Parathyroid adenoma (tissue), 2 donors: ENCODE measurements around the gene KCTD1.

Experiments used
- H2AFZ ChIP-seq: fragments of 300-600 bp; sonication (generic); one replicate; pipeline ENCODE4 v1.7.0; 2017; ENCODE audit warnings: antibody characterized with exemption, mild to moderate bottlenecking
- H3K27ac ChIP-seq: fragments of 300-600 bp; sonication (generic); one replicate; pipeline ENCODE4 v1.7.0; 2017
- H3K27me3 ChIP-seq: fragments of 300-600 bp; sonication (generic); one replicate; pipeline ENCODE4 v1.7.0; 2017; ENCODE audit warnings: low read length; ENCODE audit not compliant: control insufficient read depth, insufficient read depth
- H3K36me3 ChIP-seq: fragments of 300-600 bp; sonication (generic); one replicate; pipeline ENCODE4 v1.7.0; 2017; ENCODE audit warnings: low read length; ENCODE audit not compliant: control insufficient read depth, insufficient read depth
- H3K4me1 ChIP-seq: fragments of 300-600 bp; sonication (generic); one replicate; pipeline ENCODE4 v1.7.0; 2017; ENCODE audit warnings: control low read depth
- H3K4me2 ChIP-seq: fragments of 300-600 bp; sonication (generic); one replicate; pipeline ENCODE4 v1.7.0; 2017; ENCODE audit warnings: low read length
- H3K4me3 ChIP-seq: fragments of 300-600 bp; sonication (generic); one replicate; pipeline ENCODE4 v1.7.0; 2017; ENCODE audit warnings: low read depth, low read length
- H3K79me2 ChIP-seq: fragments of 300-600 bp; sonication (generic); one replicate; pipeline ENCODE4 v1.7.0; 2017; ENCODE audit warnings: control low read depth
- H3K9ac ChIP-seq: fragments of 300-600 bp; sonication (generic); one replicate; pipeline ENCODE4 v1.7.0; 2017; ENCODE audit warnings: mild to moderate bottlenecking
- H3K9me3 ChIP-seq: fragments of 300-600 bp; sonication (generic); one replicate; pipeline ENCODE4 v1.7.0; 2017; ENCODE audit warnings: low read length; ENCODE audit not compliant: control insufficient read depth
- CTCF ChIP-seq: fragments of 300-600 bp; sonication (generic); IDR thresholded peaks from one replicate; pipeline ENCODE4 v1.7.0; 2017; ENCODE audit warnings: antibody characterized with exemption, mild to moderate bottlenecking
- donor health status: primary hyperparathyroidism.

KCTD1 gene

GRCh38 chr18:26496528-26496927 is 51.8 kb downstream of the KCTD1 start:
- no peaks in the 10 kb centered on the region for H3K79me2 ChIP-seq
- H3K27ac ChIP-seq: no peak overlapping the region
- H3K4me1 ChIP-seq: no peaks in the 10 kb centered on the region
- no peak for TF ChIP-seq CTCF
- H3K4me2 ChIP-seq: no peak overlapping the region
- H3K27me3 ChIP-seq: no peaks in the 10 kb centered on the region
- no peak overlapping the region for H3K4me3 ChIP-seq
- H3K9ac ChIP-seq: no peak overlapping the region
- no peaks in the 10 kb centered on the region for H3K9me3 ChIP-seq
- H3K36me3 ChIP-seq: no peaks in the 10 kb centered on the region
- no peak overlapping the region for H2AFZ ChIP-seq

- no peak overlapping the region for H3K27ac ChIP-seq
- TF ChIP-seq CTCF: no peak
- no peaks in the 10 kb centered on the region for H3K36me3 ChIP-seq
- H3K4me1 ChIP-seq: no peaks in the 10 kb centered on the region
- no peak overlapping the region for H3K9ac ChIP-seq
- no peak overlapping the region for H3K4me2 ChIP-seq
- no peak overlapping the region for H2AFZ ChIP-seq
- no peaks in the 10 kb centered on the region for H3K79me2 ChIP-seq
- no peaks in the 10 kb centered on the region for H3K9me3 ChIP-seq
- no peak overlapping the region for H3K4me3 ChIP-seq
- no peaks in the 10 kb centered on the region for H3K27me3 ChIP-seq
Measured at GRCh38 chr18:26495287-26495686, 53.1 kb downstream of the KCTD1 start.

- no peak overlapping the region for H2AFZ ChIP-seq
- H3K4me3 ChIP-seq: no peak overlapping the region
- H3K4me1 ChIP-seq: no peaks in the 10 kb centered on the region
- no peaks in the 10 kb centered on the region for H3K9me3 ChIP-seq
- no peaks in the 10 kb centered on the region for H3K27me3 ChIP-seq
- H3K27ac ChIP-seq: no peak overlapping the region
- no peak overlapping the region for H3K4me2 ChIP-seq
- H3K79me2 ChIP-seq: no peaks in the 10 kb centered on the region
- H3K36me3 ChIP-seq: no peaks in the 10 kb centered on the region
- no peak for TF ChIP-seq CTCF
- no peak overlapping the region for H3K9ac ChIP-seq
Measured at GRCh38 chr18:26493021-26493420, 55.3 kb downstream of the KCTD1 start.

GRCh38 chr18:26491194-26491816 is 57.0 kb downstream of the KCTD1 start:
- Histone ChIP-seq H3K27ac (no peak overlapping the region), H3K4me3 (no peak overlapping the region), H2AFZ (no peak overlapping the region), H3K9me3 (no peaks in the 10 kb centered on the region), H3K4me1 (no peaks in the 10 kb centered on the region), H3K36me3 (no peaks in the 10 kb centered on the region), H3K27me3 (no peaks in the 10 kb centered on the region), H3K9ac (no peak overlapping the region), H3K4me2 (no peak overlapping the region), H3K79me2 (no peaks in the 10 kb centered on the region)
- no peak for TF ChIP-seq CTCF

- H3K9me3 ChIP-seq: no peaks in the 10 kb centered on the region
- TF ChIP-seq CTCF: no peak
- no peaks in the 10 kb centered on the region for H3K27me3 ChIP-seq
- H3K36me3 ChIP-seq: no peaks in the 10 kb centered on the region
- no peak overlapping the region for H2AFZ ChIP-seq
- no peak overlapping the region for H3K4me3 ChIP-seq
- no peak overlapping the region for H3K27ac ChIP-seq
- no peaks in the 10 kb centered on the region for H3K4me1 ChIP-seq
- H3K4me2 ChIP-seq: no peak overlapping the region
- no peaks in the 10 kb centered on the region for H3K79me2 ChIP-seq
- no peak overlapping the region for H3K9ac ChIP-seq
Measured at GRCh38 chr18:26489881-26490280, 58.5 kb downstream of the KCTD1 start.
